NB4 (cell line): Measurements from ENCODE around the gene CBX3.

Source experiments
- DNase-seq: peaks from one replicate; pipeline ENCODE4 v3.0.0; 2010; ENCODE audit warnings: low read depth
- H3K4me3 ChIP-seq: one replicate; pipeline ENCODE4 v1.5.1; 2011; ENCODE audit warnings: mild to moderate bottlenecking, low read depth, low read length, moderate library complexity
- MAX ChIP-seq: IDR thresholded peaks from 2 replicates; pipeline ENCODE4 v1.6.1; 2011; ENCODE audit warnings: low read depth, low read length
- MYC ChIP-seq: IDR thresholded peaks from 2 replicates; pipeline ENCODE4 v1.6.1; 2011; ENCODE audit warnings: low read depth, low read length
- POLR2A ChIP-seq: IDR thresholded peaks from 2 replicates; pipeline ENCODE4 v1.6.1; 2011; ENCODE audit warnings: mild to moderate bottlenecking; ENCODE audit not compliant: insufficient read length; ENCODE audit errors: extremely low read depth
- TF ChIP-seq, protein P1 (sequence below): IDR thresholded peaks from one replicate; pipeline ENCODE4 v1.5.1; 2012; ENCODE audit warnings: low read depth, low read length

The CBX3 gene

DNA sequence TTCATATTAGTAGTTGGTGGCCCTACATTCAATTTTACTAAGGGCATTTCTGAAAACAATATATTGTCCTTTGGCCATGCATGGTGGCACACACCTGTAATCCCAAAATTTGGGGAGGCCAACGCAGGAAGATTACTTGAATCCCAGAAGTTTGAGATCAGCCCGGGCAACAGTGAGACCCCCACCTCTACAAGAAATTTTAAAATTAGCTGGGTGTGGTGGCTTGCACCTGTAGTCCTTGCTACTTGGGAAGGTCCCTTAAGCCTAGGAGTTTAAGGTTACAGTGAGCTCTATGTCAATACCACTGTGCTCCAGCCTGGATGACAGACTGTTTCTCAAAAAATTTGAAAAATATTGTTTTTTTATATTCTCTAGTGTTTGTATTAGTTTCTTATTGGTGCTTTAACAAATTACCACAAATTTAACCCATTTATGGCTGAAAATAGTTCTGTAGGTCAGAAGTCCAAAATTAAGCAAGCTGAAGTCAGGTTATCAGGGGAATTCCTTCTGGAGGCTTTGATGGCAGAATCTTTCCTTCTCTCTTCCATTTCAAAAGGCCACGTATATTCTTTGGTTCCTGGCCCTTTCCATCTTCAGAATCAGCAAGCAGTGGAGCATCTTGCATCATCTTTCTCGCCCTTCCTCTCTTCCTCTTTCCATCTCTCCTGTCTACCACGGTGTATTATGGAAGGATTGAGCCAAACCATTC is 12.4 kb downstream of the CBX3 start:
- H3K4me3 ChIP-seq = no peak overlapping the region
- DNase-seq = peak; percentile 58
- TF ChIP-seq POLR2A (no peak), MYC (no peak), MAX (no peak)
- TF ChIP-seq, protein P1, sequence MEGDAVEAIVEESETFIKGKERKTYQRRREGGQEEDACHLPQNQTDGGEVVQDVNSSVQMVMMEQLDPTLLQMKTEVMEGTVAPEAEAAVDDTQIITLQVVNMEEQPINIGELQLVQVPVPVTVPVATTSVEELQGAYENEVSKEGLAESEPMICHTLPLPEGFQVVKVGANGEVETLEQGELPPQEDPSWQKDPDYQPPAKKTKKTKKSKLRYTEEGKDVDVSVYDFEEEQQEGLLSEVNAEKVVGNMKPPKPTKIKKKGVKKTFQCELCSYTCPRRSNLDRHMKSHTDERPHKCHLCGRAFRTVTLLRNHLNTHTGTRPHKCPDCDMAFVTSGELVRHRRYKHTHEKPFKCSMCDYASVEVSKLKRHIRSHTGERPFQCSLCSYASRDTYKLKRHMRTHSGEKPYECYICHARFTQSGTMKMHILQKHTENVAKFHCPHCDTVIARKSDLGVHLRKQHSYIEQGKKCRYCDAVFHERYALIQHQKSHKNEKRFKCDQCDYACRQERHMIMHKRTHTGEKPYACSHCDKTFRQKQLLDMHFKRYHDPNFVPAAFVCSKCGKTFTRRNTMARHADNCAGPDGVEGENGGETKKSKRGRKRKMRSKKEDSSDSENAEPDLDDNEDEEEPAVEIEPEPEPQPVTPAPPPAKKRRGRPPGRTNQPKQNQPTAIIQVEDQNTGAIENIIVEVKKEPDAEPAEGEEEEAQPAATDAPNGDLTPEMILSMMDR = no peak

GRCh38 chr7:26216049-26216448 is 14.5 kb downstream of the CBX3 start:
- TF ChIP-seq, protein P1 = no peak
- TF ChIP-seq MAX (no peak), MYC (no peak), POLR2A (no peak)
- peak; percentile 11 for DNase-seq
- H3K4me3 ChIP-seq = no peak overlapping the region

DNA sequence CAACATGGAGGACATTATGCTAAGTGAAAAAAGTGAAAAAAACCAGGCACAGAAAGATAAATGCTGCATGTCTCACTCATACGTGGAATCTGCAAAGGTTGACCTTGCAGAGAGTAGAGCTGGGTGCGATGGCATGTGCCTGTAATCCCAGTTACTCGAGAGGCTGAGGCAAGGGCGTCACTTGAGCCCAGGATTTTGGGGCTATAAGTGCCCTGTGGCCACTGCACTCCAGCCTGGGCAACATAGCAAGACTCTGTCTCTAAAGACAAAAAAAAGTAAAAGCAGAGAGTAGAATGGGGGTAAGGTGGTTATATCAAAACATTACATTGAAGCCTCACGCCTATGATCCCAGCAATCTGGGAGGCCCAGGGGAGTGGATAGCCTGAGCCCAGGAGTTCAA is 22.8 kb downstream of the CBX3 start:
- no peak for DNase-seq
- TF ChIP-seq MAX (no peak), POLR2A (no peak), MYC (no peak)
- TF ChIP-seq, protein P1 = no peak
- H3K4me3 ChIP-seq = no peak overlapping the region

DNA sequence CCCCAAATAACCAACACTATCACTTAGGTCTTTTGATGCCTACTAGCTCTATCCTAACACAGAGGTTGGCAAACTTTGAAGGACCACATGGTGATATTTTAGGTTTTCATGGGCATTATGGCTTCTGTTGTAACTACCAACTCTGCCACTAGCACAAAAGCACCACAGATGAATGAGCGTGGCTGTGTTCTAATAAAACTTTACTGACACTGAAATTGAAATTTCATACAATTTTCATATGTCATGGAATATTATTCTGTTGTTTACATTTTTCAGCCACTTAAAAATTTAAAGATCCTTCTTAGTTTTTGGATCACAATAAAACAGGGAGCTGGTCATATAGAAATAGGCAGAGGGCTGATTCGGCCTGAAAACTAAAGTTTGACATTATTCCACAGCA is 26.4 kb downstream of the CBX3 start:
- TF ChIP-seq MAX = no peak
- DNase-seq = no peak
- H3K4me3 ChIP-seq = no peak overlapping the region

- H3K4me3 ChIP-seq = no peak overlapping the region
- TF ChIP-seq POLR2A = no peak
- TF ChIP-seq, protein P1 = peak; percentile 16
- TF ChIP-seq MYC = no peak
- TF ChIP-seq MAX = no peak
Measured at GRCh38 chr7:26233902-26234511, 32.5 kb downstream of the CBX3 start.

GRCh38 chr7:26237035-26237807 is 35.7 kb downstream of the CBX3 start:
- DNase-seq = peak; percentile 33
- TF ChIP-seq MAX = no peak
- TF ChIP-seq, protein P1 = no peak
- TF ChIP-seq MYC = no peak
- no peak for TF ChIP-seq POLR2A
- H3K4me3 ChIP-seq = no peak overlapping the region

More at GRCh38 chr7:26233902-26234511, 32.5 kb downstream of the CBX3 start:
- DNase-seq = no peak
